CD4-positive, alpha-beta T cell treated with Interferon gamma for 1 hour (primary cell): ENCODE measurements around the gene FAM32A.

Experiments
- DNase-seq: peaks from one replicate; pipeline ENCODE4 v3.0.0-alpha.2; 2020

FAM32A gene

DNA sequence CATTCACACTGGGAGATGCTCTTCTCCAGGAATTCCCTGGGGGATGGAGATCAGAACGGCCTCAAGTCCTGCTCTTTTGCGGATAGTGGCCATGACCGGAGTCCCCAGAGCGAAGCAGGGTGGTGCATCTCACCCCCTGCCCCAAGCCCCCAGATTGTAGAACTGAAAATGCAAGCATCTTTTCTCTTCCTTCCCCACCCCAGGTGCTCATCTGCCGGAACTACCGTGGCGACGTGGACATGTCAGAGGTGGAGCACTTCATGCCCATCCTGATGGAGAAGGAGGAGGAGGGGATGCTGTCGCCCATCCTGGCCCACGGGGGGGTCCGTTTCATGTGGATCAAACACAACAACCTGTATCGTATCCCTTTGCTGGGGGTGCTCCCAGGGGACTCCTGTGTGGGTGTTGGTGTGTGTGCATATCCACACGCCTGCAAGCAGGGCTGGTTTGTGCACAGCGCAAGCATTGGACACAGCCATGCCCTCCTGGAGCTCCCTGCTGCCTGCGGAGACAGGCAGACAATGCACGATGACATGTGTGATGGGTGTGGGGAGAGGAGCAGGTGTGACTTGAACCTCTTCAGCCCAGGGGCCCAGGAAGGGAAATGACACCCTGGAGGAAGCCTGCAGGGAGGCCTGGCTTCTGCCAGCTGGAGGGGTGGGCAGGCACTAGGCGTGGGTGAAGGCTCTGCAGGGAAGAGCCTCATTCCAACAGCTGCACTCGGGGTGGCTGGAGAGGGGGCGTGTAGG, 18.2 kb downstream of the FAM32A start:
- no peak for DNase-seq

DNA sequence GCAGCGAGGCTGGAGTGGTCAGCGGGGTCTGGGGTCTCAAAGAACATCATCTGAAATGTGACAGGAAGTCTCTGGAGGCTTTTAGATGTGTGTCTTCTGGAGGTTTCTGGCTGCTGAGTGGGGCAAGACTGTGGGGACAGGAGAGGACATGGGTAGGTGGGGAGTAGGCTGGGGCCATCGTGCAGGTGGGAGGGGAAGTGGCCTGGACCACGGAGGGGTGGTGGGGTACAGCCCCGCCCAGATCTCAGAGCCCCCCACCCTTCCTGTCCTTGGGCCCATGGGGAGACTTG, 18.7 kb downstream of the FAM32A start:
- no peak for DNase-seq

DNA sequence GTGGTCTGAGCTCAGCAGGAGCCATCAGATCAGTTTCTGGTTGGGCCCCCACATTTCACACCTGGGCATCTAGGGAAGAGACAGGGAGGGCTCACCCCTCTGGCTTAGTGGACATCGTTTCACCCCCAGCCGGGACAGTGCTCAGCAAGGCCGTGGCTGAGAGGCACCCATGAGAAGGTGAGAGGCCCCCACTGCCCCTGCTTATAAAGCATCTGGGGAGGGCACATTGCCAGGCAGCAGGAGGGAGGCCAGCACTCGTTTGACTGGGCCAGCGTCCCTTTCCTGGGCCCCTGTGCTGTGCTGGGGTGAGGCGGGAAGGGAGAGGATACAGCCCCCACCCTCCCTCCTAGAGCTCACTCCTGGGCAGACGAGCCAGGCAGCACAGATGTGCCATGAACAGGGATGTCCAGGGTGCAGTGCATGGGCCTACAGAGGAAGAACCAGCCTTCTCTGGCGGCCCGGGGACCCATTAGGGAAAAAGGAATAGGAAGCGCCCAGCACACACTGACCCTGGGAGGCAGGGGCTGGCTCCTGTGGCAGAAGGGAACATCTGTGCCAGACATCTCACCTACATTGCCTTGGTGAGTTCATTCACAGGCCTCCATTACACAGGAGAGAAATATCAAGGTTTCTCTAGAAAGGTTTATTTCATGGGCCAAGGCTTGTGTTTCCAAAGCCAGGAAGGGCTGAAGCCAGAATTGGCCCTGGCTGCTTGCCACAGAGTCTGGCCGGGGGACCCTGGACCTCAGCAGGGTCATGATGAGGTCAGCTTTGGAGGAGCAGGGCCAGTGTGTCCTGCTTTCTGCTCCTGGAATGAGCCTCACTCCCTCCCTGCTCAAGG, 20.2 kb downstream of the FAM32A start:
- no peak for DNase-seq

DNA sequence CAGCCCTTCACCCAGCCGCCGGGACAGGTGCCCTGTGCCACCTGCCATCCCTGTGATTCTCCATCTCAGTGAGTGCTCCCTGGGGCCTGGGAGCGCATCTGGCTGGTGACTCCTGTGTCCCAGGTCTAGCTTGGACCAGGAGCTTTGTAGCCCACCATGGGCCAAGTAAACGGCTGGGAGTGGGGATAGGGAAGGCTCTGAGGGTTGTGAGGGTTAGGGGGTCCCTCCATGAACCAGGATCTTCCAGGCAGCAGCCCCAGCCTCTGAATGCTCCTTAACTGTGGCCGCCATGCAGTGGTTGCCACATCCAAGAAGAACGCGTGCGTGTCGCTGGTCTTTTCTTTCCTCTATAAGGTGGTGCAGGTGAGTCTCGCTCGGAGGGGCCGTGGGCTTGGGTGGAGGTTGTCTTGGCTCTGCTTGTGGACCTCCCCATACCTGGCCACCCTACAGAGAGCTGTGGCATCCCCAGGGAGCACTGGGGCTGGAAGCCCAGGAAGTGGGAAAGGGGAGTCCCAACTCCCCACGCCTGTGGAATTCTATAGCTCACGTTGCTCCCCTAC, 20.9 kb downstream of the FAM32A start:
- no peak for DNase-seq

DNA sequence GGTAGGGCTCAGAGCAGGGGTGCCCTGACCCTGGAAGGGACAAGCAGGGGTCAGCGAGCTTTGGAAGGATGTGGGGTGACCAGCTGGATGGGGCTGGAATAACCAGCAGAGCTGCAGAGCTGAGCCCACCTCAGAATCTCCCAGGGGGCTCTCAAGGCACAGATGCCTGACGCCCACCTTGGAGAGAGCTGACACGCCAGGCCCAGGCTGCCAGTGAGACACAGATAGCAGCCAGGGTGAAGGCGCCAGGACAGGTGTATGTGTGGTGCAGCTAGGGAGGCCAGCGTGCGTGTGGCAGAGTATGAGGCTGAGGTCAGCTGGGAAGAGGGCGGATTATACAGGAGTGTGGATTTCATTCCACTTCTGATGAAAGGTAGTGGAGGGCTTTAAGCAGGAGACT, 21.4 kb downstream of the FAM32A start:
- DNase-seq, result no peak

DNA sequence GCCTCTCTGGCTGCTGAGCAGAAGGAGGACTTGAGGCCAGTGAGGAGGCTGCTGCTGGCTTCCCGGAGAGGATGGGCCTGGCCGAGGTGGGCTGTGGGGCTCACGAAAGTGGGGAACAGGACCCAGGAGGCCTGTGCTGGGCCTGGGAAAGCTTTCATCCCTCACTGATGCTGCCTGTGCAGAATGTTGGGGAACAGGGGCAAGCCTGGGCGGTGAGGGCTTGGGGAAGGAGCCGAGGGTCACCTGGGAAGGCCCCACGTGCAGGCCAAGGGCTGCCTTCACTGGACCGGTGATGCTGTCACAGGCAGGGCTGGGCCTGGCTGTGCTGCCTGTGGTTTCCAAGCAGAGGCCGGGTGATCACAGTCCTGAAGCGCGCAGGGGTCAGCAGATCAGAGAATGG, 21.9 kb downstream of the FAM32A start:
- no peak for DNase-seq

DNA sequence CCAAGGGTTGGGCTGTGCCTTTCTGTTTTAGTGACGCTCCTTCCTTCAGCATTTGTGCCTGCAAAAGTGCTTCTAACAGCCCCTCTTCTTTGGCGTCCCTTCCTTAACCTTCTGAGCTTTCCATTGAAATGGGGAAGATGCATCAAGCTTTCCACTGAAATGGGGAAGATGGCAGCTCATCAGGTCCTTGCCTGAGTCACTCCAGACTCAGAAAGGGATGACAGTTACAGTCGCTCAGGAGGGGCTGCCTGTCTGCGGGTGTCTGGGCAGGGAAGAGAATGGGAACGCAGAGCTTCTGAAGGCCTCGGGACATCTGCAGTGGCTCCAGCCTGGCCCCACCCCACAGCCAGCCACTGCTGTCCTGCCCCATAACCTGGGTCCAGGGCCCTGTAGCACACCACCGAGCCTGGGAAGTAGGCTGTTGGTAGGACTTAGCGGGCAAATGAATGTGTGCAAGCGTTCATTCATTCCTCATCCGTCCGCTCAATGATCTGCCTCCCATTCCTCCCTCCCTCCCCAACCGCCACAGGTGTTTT, 22.3 kb downstream of the FAM32A start:
- no peak for DNase-seq

DNA sequence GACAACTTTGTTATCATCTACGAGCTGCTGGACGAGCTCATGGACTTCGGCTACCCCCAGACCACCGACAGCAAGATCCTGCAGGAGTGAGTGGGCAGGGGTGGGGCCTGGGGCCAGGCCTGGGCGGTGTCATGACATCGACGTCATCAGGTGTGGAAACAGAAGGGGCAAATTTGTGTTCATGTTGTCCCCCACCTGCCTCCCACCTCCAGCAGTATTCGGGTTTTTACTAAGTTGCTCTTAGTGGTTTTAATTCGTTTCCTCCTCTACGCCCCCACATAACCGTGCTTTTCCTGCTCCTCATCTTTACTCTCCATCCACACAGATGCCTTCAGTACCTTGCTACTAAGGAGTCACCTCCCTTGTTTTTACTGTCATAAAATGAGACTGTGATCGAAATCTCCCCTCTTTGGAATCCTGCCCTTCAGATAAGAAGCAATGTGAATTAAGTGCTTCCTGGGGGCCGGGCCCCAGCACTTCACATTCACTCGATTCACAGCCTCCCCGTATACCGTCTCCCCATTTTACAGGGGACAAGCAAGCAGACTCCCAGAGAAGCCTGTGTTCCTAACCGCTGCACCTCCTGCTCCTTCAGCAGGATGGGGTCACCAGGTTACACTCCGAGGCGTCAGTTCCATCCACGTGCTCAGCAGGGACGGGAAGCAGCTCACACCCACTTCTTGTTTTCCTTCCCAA, 23.0 kb downstream of the FAM32A start:
- DNase-seq, result no peak

DNA sequence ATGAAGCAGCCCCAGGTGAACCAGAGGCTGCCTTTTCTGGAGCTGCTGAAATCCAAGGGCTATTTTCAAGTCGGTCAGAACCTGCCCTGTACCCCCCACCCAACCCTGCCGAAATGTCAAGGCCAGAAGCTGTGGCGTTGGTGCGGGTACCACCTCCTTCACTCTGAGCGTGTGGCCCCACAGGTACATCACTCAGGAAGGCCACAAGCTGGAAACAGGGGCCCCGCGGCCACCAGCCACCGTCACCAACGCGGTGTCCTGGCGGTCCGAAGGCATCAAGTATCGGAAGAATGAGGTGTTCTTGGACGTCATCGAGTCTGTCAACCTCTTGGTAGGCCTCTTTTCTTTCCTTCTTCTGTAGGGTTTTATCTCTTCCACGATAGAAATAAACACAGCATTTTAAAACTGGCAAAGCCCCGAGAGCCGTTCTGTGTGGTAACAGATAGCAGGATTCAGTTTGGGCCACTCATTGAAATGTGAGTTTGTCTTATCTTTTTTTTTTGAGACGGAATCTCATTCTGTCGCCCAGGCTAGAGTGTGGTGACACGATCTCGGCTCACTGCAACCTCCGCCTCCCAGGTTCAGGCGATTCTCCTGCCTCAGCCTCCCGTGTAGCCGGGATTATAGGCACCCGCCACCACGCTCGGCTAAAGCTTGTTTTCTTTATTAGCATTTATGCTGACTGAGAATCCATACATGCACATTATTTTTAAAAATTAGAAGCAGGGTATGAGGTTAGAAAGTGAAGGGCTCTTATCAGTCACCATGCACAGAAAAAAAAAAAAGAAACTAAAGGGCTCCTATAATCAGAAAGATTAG, 23.8 kb downstream of the FAM32A start:
- no peak for DNase-seq

DNA sequence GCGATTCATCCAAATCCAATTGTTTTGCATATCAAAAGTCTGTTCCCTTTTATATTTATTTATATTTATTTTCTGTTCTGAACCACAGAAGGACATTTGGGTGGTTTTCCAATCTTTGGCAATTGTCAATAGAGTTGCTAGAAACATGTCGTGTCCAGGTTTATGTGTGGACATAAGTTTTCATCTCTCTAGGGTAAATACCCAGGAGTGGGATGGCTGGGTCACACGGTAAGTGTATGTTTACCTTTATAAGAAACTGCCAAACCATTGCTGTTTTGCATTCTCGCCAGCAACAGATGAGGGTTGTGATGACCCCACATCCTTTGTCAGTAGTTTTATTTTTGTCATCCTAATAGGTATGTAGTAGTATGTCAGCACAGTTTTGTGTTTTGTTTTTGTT, 25.0 kb downstream of the FAM32A start:
- no peak for DNase-seq

DNA sequence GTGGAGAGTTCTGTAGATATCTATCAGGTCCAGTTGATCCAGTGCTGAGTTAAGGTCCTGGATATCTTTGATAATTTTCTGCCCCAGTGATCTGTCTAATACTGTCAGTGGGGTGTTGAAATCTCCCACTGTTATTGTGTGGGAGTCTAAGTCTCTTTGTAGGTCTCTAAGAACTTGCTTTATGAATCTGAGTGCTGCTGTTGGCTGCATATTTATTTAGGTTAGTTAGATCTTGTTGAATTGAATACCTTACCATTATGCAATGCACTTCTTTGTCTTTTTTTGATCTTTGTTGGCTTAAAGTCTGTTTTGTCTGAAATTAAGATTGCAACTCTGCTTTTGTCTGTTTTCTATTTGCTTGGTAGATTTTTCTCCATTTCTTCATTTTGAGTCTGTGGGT, 27.9 kb downstream of the FAM32A start:
- no peak for DNase-seq

DNA sequence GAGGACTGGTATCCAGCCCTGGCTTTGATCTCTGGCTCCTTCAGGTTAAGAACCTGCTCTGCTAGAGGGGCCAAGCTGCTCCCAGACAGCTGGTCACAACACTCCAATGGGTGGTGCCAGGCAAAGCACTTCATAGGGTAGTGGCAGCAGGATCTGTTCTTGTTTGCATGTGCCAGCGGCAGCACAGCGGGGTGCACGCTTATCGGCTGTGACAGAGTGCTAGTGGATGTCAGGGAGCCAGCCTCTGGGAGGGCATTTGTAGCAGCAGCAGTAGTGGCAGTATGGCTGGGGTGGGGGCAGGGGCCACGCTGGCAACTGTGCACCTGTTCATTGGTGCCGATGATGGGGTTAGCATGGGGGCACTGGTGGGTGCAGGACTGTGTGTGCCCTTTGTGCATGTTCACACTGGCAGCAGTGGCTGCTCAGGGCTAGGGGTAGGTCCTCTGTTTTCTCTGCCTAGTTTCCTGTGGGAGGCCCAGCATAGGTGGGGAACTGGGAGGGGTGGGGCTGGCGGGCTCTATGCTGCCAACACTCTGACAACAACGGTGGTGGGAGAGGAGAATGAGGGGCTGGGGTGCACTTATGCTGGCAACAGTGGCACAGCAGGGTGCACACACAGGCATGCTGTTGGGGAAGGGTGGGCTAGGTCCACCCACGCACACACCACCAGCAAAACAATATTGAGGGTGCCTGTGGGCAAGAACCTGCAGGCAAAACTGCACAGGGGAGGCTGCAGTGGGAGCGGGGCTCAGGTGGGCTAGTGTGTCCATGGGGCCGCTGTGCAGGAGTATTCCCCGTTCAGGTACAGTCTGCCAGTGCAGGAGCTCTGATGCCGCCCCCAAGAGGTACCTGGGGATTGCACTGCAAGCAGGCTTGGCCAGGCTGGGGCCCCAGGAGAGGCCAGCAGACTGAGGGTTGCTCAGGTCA, 31.8 kb downstream of the FAM32A start:
- DNase-seq, result no peak

DNA sequence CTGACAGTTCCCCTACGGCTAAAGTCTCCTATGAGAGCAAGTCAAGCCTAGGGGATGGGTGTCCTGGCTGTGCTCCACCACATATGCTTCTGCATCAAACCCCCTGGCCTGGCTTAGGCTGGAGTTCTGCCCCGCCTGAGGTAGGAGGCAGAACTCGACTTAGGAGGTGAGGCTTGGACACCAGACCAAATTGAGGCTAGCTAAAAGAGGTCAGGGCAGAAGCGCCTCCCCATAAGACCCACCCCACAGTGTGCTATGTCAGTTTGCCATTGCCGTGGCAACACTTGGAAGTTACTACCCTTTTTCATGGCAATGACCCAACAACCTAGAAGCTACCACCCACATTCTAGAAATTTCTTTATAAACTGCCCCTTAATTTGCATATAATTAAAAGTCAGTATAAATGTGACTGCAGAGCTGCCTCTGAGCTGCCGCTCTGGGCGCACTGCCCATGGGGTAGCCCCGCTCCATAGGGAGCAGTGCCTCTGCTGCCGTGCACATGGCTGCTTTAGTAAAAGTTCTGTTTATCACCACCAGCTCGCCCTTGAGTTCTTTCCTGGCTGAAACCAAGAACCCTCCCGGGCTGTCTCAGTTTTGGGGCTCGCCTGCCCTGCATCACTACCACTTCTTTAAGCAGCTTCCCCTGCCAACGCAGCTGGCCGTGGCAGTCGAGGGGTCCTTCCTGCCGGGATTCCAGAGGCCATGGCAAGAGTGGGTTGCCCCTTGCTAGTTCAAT, 32.7 kb downstream of the FAM32A start:
- DNase-seq, result no peak

DNA sequence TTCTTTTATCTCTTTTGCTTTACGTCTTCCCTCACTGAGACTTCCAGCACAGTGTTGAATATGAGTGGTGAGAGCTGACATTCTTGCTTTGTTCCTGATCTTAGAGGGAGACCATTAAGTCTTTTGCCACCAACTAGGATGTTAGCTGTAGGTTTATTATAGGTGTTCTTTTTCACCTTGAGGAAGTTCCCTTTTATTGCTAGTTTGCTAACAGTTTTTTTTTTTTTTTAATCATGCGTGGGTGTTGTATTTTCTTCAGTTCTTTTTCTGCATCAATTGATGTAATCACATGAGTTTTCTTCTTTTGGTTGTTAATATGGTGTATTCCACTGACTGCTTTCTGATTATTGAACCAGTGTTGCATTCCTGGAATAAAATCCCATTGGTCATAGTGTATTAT, 33.6 kb downstream of the FAM32A start:
- no peak for DNase-seq

DNA sequence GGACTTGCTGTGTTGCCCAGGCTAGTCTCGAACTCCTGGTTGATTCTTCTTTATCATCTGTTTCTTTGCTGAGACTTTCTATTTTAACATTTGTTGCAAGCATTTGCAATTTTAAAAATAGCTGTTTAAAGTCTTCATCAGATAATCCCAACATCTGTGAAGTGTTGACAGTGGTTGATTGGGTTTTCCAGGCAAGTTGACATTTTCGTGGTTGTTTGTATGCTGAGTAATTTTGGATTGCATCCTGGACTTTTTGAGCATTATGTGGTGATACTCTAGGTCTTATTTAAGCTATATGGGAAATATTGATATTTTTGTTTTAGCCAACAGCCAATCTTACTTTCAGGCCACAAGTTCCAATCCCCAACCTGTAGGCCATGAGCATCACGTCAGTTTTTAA, 37.6 kb downstream of the FAM32A start:
- no peak for DNase-seq

DNA sequence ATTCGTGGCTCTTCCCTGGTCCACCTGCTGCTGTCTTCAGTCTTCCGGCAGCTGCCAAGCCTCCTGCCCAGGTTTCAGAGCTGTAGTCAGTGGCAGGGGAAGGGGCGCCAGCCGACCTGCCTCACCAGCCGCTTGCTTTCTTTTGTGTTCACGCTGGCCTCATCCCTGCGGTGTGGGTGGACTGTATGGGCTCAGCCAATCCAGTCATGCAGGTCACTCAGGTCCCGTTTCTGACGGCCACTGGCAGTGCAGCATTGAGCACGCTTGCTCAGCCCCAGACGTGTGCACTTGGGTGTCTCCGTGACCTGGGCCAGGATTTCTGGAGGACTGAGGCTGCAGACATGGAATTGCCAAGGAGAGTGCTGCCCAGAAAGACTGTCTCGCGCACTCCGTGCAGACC, 38.5 kb downstream of the FAM32A start:
- DNase-seq, result no peak

DNA sequence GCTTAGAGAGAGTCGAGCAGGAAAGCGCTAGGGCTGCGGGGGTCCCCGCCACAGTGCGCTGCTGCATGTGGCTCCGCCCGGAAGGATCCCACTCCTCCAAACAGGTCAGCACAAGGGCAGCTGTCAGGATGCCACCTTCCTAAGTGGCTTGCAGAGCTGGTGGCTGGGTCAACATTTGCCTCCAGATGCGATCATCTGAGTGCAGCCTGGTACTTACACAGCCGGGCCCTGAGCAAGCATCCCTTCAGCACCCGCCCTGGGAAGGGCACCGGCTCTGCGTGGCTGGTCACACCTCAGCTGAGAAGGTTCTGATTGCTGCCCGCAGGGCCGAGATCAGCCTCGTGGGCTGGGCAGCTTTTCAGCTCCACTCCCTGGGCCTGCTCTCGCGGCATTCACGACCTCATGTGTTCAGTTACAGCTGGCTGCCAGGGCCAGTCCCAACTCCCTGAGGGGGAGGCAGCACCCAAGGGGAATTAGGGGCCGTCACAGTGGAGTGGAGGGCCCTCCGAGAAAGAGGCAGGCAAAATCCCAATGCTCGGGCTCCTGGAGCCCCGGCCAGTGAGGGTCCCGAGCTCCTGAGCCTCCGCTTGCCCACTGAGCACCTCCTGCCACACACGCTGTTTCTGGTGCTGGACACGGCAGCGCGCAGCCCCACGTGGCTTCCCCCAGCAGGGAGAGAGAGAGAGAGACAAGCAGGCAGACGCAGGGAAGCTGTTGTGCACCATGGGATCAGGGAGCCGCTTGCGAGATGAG, 39.3 kb downstream of the FAM32A start:
- DNase-seq, result no peak

DNA sequence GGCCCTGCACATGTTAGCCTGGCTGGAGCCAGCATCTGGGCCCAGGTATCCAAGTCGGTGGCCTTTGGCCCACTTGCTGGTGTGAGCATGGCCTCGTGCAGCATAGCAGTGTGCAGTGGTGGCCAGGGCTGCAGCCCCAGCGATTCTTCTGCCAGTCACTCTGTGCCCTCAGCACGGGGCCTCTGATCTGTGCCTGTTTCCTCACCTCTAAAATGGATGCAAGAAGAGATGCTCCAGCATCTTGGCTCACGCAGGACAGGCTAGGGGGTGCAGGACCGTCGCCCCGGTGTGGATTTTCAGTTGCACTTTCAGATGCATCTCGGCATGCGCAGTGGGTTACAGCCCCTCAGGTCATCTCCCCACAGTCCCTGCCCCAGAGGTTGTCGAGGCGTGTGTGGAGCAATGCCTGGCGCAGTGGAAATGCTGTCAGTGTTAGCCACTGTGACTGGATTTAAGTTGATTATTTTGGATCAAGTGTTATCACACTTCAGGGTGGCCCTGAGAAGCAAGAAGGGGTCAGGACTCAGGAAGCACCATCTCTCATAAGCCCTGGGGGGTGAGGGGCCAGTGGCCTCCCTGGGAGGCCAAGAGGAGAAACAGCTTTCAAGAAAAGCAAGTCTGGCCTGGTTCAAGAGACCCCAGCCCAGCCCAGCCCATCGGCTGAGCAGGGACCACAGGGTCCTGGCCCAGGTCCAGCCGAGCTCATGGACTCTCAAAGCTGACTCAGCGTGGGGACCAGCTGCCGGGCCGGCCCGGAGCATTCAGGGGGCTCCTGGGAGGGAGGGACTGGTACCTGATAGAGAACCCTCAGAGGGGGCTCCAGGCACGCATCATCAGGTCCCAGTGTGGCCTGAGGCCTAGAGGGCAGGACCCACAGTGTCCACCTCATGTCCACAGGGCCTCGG, 40.3 kb downstream of the FAM32A start:
- DNase-seq, result no peak

DNA sequence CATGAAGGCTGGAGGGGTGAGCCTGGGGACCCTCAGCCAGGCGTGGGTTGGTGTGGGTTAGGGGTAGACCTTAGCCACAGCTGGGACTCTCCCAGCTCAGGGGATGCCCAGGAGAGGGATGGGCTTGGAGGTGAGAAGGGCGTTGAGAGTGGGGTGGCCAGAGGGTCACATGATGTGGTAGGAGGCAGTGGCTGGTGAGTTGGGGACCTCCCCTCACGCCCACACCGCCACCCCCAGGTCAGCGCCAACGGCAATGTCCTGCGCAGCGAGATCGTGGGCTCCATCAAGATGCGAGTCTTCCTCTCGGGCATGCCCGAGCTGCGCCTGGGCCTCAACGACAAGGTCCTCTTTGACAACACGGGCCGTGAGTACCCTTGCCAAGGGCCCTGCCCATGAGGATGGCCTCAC, 41.0 kb downstream of the FAM32A start:
- no peak for DNase-seq
